Right lobe of liver (tissue), 6 donors: ENCODE measurements around the gene CUX1. TPM values are rescaled to one million over a fixed set of nuclear protein-coding genes. Genes with fewer than 3 reads are reported as not detected.

Experiments
- ATAC-seq, 4 donors: fragments of 200-7000 bp; cut with Tn5 transposase; one replicate each; pipeline ENCODE4 v1.9.1; 2020; ENCODE audit warnings: mild to moderate bottlenecking in 4 of 4, moderate library complexity in 4 of 4
- DNase-seq, 3 donors: peaks; one replicate each; pipeline ENCODE4 v3.0.0-alpha.2; 2020
- H3K27ac ChIP-seq, 3 donors: fragments of 200-600 bp; one replicate each; pipeline ENCODE4 v1.8.0; 2022
- H3K27me3 ChIP-seq, 2 donors: fragments of 200-600 bp; one replicate each; pipeline ENCODE4 v1.8.0; 2022
- H3K36me3 ChIP-seq, 4 donors: fragments of 200-600 bp; sonication (generic) in 1 of 4; one replicate each; pipeline versions ENCODE4 v1.5.1 to v1.8.0; 2017 to 2022; ENCODE audit warnings: control low read depth in 1 of 4
- H3K4me1 ChIP-seq, 4 donors: fragments of 200-600 bp; sonication (generic) in 1 of 4; one replicate each; pipeline versions ENCODE4 v1.5.1 to v1.8.0; 2017 to 2022; ENCODE audit warnings: control low read depth in 1 of 4
- H3K4me3 ChIP-seq, 3 donors: fragments of 200-600 bp; one replicate each; pipeline ENCODE4 v1.8.0; 2022
- H3K9me3 ChIP-seq, 4 donors: fragments of 200-600 bp; sonication (generic) in 1 of 4; one replicate each; pipeline versions ENCODE4 v1.5.1 to v1.8.0; 2017 to 2022; ENCODE audit warnings: control low read depth in 1 of 4
- POLR2A ChIP-seq: fragments of 450-650 bp; IDR thresholded peaks from one replicate; pipeline ENCODE4 v1.6.1; 2017; ENCODE audit warnings: antibody characterized with exemption, mild to moderate bottlenecking
- WGBS: methylation state at CpG from one replicate; pipeline ENCODE4 v1.1.6; 2018; ENCODE audit warnings: low coverage, low lambda C conversion rate; ENCODE audit not compliant: insufficient coverage; ENCODE audit errors: missing lambda C conversion rate; 5-methylcytosine and 5-hydroxymethylcytosine counted together
- intact Hi-C, 2 donors: fragments of 100-400 bp; cut with DNase I; formaldehyde crosslinking; loops; one replicate each; pipeline versions ENCODE4 v1.11.2 to v1.14.1; 2022
- total RNA-seq, 6 experiments: library from RNA; depleted of rRNA in 2 of 6; stranded (reverse); fragments of >200 nt in 2 of 6; fragmentation: NEBNext Ultra II Directional in 3 of 6; extraction: Animal tissue kit (Norgen Biotek cat#: 25700) in 3 of 6; gene quantifications; one replicate each; pipeline versions ENCODE4 v1.1.0 to v1.2.4, GENCODE V29; 2016 to 2023
- TF ChIP-seq, protein P1 (sequence below), 4 donors: fragments of 200-600 bp in 3 of 4; fragments of 450-650 bp in 1 of 4; IDR thresholded peaks; one replicate each; pipeline versions ENCODE4 v1.5.1 to v1.8.0; 2016 to 2022; ENCODE audit warnings: antibody characterized with exemption in 4 of 4, mild to moderate bottlenecking in 2 of 4
- donor health status: DM: no; HTN: yes; CAD: no.
- donor health status: DM: no; HTN: no; CAD: no.
- donor health status: DM: no; HTN: no; CAD: no.
- donor health status: DM: no; HTN: yes; CAD: no.
- donor health status: DM: no; HTN: yes; CAD: no.

The CUX1 gene
- total RNA-seq, 6 experiments from 2014 or later = 34.3 to 53.1 (median 40.6) TPM

DNA sequence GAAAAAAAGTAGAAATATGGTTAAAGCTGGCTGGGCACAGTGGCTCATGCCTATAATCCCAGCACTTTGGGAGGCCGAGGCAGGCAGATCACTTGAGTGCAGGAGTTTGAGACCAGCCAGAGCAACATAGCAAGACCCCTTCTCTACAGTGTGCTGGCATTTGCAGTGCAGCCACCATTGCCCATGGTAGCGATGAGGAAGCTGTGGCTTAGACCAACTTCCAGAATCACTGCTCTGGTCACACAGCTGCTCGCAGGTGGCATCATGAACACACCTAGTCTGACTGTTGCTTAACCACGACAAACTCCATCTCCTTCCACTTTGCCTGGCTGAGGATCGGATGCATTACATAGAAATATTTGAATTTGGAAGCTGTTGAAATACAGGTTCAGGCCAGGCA lies 137.1 kb downstream of the CUX1 start:
- H3K27ac ChIP-seq = peak overlapping the region in 1 of 3 donors; percentile 72
- ATAC-seq (no peak), DNase-seq (no peak)
- WGBS = 85% methylated on average over 4 of the region's 5 CpGs
- H3K4me1 ChIP-seq = peaks cover 0 to 12% (median 6%) of the 10 kb centered on the region in 4 donors
- TF ChIP-seq POLR2A = no peak
- TF ChIP-seq, protein P1, sequence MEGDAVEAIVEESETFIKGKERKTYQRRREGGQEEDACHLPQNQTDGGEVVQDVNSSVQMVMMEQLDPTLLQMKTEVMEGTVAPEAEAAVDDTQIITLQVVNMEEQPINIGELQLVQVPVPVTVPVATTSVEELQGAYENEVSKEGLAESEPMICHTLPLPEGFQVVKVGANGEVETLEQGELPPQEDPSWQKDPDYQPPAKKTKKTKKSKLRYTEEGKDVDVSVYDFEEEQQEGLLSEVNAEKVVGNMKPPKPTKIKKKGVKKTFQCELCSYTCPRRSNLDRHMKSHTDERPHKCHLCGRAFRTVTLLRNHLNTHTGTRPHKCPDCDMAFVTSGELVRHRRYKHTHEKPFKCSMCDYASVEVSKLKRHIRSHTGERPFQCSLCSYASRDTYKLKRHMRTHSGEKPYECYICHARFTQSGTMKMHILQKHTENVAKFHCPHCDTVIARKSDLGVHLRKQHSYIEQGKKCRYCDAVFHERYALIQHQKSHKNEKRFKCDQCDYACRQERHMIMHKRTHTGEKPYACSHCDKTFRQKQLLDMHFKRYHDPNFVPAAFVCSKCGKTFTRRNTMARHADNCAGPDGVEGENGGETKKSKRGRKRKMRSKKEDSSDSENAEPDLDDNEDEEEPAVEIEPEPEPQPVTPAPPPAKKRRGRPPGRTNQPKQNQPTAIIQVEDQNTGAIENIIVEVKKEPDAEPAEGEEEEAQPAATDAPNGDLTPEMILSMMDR (IDR thresholded peaks at IDR 0.05) = no peak
- H3K27me3 ChIP-seq = no peaks in the 10 kb centered on the region
- intact Hi-C loops = no loop called here
- H3K9me3 ChIP-seq = no peaks in the 10 kb centered on the region
- no peaks in the 10 kb centered on the region for H3K36me3 ChIP-seq
- no peak overlapping the region for H3K4me3 ChIP-seq

DNA sequence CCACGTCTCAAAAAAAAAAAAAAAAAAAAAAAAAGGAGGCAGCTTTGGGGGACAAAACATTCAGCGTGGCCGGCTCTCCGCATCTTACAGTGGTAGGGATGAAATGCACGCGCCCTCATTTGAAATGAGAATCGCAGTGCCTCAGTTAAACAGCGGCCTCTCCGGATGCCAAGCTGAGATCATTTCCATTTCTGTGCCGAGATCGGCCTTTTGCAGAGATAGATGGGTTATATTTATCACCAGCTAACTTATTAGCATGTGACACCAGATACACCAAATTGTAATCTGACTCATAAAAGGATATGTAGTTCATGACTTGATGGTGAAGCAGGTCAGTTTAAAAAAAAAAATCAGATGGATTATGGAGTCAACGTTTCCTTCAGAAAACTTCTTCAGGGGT lies 138.7 kb downstream of the CUX1 start:
- Histone ChIP-seq H3K4me3 (no peak overlapping the region), H3K27ac (no peak overlapping the region), H3K36me3 (no peaks in the 10 kb centered on the region), H3K4me1 (peaks cover 0 to 11% (median 3%) of the 10 kb centered on the region in 4 donors), H3K9me3 (no peaks in the 10 kb centered on the region), H3K27me3 (no peaks in the 10 kb centered on the region)
- intact Hi-C loops = no loop called here
- ATAC-seq (no peak), DNase-seq (no peak)
- 93% methylated on average over 11 of the region's 12 CpGs for WGBS
- TF ChIP-seq, protein P1 (IDR thresholded peaks at IDR 0.05) = no peak
- no peak for TF ChIP-seq POLR2A

DNA sequence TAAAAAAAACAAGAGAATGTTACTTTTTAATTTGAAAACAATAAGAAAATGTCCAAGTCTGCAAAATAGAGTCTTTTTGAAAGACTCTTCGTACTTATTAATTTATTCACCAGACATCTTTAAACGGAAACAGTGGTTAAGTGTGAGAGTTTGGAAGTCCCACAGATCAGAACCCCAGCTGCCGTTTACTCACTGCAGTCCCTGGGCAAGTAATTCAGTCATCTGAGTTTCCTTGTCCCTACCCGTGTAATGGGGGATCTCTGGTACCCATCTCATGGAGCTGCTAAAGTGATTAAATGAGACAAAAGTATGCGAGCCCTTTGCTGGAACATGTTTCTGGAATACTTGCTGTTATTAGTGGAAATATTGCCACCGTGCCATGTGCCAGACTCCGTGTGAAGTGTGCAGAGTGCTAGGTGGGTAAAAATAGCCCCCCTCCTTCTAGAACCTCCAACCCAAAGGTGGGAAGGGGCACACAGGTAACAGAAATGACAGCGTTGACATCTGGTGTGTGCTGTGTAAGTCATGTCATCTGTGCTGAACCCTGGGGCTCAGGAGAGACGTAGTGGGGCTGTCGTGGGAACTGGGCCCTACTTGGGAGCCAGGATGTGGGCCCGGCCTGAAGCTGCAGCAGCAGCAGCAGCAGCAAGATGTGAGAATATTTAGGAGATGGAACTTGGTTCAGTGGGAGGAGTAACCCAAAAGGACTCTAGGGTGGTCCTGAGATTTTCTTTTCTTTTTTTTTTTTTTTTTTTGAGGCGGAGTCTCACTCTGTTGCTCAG lies 140.5 kb downstream of the CUX1 start:
- no peak overlapping the region for H3K27ac ChIP-seq
- intact Hi-C loops = no loop called here
- no peaks in the 10 kb centered on the region for H3K36me3 ChIP-seq
- no peak overlapping the region for H3K4me3 ChIP-seq
- TF ChIP-seq POLR2A = no peak
- TF ChIP-seq, protein P1 (IDR thresholded peaks at IDR 0.05) = no peak
- no peaks in the 10 kb centered on the region for H3K9me3 ChIP-seq
- peaks cover 0 to 5% (median 2%) of the 10 kb centered on the region in 4 donors for H3K4me1 ChIP-seq
- WGBS = 74% methylated on average over 7 of the region's 12 CpGs
- no peaks in the 10 kb centered on the region for H3K27me3 ChIP-seq
- no peak for DNase-seq
- ATAC-seq = no peak

DNA sequence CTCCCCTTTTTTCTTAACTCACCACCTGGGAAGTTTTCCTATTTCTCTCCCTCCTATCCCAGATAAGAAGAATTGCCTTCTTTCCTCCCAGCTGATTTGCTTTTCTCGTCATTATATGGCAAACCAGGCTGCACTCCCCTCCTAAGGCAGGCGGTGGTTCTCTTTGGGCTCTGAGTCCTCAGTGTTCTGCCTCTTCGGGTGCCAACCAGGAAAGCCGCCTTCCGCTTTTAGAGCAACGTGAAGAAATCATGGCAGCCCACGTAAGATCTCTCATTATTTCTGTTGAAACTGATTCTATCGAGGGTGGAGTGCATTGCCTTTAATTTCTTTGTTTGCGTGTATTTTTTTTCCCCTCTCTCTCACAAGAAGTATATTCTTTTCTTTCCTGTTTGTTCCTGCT lies 141.9 kb downstream of the CUX1 start:
- 89% methylated on average over 4 of the region's 9 CpGs for WGBS
- Histone ChIP-seq H3K4me3 (no peak overlapping the region), H3K36me3 (no peaks in the 10 kb centered on the region), H3K27ac (no peak overlapping the region), H3K9me3 (no peaks in the 10 kb centered on the region), H3K4me1 (peaks cover 0 to 4% (median 0%) of the 10 kb centered on the region in 4 donors), H3K27me3 (no peaks in the 10 kb centered on the region)
- no peak for ATAC-seq
- no peak for DNase-seq
- TF ChIP-seq POLR2A = no peak
- intact Hi-C loops = no loop called here

DNA sequence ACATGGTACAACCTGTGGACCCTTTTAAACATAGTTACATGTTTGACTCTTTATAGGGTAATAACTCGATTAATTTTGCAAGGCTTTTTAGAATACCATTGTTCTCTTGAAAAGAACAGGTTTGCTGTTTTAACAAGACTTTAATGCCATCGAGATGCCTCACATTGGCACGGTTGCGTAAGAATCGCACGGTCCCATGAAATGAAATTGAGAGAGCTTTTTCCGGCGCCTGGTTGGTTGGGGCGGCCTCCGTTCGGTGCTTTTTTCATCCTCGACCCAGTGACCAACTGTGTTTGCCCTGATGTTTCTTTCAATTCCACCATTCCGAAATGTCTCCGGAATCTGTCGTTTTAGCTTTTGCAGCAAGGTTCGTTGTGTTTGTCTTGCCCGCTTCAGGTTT lies 142.4 kb downstream of the CUX1 start:
- DNase-seq (no peak), ATAC-seq (no peak)
- H3K9me3 ChIP-seq = no peaks in the 10 kb centered on the region
- H3K36me3 ChIP-seq = no peaks in the 10 kb centered on the region
- WGBS = 87% methylated on average over 13 of the region's 17 CpGs
- H3K27me3 ChIP-seq = no peaks in the 10 kb centered on the region
- intact Hi-C loops = no loop called here
- peaks cover 0 to 4% (median 0%) of the 10 kb centered on the region in 4 donors for H3K4me1 ChIP-seq
- H3K27ac ChIP-seq = no peak overlapping the region
- no peak overlapping the region for H3K4me3 ChIP-seq
- TF ChIP-seq, protein P1 (IDR thresholded peaks at IDR 0.05) = no peak
- TF ChIP-seq POLR2A = no peak
